Measurements from ENCODE around the gene PIANP.
A peak's percentile ranks its signal among the peaks of the same experiment; 100 is the strongest.

The PIANP gene

GRCh38 chr12:6692888-6693287 is 7.7 kb downstream of the PIANP start:
- no peak overlapping the region for H3K4me3 ChIP-seq (ENCODE audit: low read depth in 1 of 2, low read length in 2 of 2)
- H3K27me3 ChIP-seq (ENCODE audit: low read depth, low read length) = no peaks in the 10 kb centered on the region
- no peak overlapping the region for H3K27ac ChIP-seq (ENCODE audit: low read length)
- no peaks in the 10 kb centered on the region for H3K36me3 ChIP-seq (ENCODE audit: control insufficient read depth in 1 of 2, insufficient read depth in 2 of 2, low read length in 2 of 2)
- H3K9me3 ChIP-seq (ENCODE audit: control insufficient read depth in 1 of 2, low read length in 2 of 2) = no peaks in the 10 kb centered on the region
- peaks cover 7 to 17% of the 10 kb centered on the region in 2 donors for H3K4me1 ChIP-seq (ENCODE audit: control insufficient read depth in 1 of 2, insufficient read depth in 2 of 2, low read length in 2 of 2)

DNA sequence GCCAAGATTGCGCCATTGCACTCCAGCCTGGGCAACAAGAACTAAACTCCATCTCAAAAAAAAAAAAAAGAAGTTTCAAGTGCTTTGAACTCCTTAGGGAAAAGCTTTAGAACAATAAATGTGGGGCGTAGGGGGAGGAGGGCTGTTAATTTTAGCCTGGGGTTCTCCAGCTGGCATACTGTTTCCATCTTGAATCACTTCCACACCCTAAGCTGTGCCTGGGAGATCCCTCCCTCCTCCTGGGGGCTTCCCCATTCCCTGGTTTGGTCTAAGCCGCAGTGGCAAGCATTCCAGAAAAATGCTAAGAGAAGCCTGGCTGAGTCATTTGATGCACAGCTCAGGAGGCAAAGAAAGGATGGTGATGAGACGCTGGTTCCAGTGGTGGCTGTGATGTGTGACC is 9.1 kb downstream of the PIANP start:
- Histone ChIP-seq H3K9me3 (ENCODE audit: control insufficient read depth in 1 of 2, low read length in 2 of 2) (no peaks in the 10 kb centered on the region), H3K4me3 (ENCODE audit: low read depth in 1 of 2, low read length in 2 of 2) (no peak overlapping the region), H3K36me3 (ENCODE audit: control insufficient read depth in 1 of 2, insufficient read depth in 2 of 2, low read length in 2 of 2) (no peaks in the 10 kb centered on the region), H3K27ac (ENCODE audit: low read length) (no peak overlapping the region), H3K4me1 (ENCODE audit: control insufficient read depth in 1 of 2, insufficient read depth in 2 of 2, low read length in 2 of 2) (peaks cover 12 to 31% of the 10 kb centered on the region in 2 donors), H3K27me3 (ENCODE audit: low read depth, low read length) (no peaks in the 10 kb centered on the region)

DNA sequence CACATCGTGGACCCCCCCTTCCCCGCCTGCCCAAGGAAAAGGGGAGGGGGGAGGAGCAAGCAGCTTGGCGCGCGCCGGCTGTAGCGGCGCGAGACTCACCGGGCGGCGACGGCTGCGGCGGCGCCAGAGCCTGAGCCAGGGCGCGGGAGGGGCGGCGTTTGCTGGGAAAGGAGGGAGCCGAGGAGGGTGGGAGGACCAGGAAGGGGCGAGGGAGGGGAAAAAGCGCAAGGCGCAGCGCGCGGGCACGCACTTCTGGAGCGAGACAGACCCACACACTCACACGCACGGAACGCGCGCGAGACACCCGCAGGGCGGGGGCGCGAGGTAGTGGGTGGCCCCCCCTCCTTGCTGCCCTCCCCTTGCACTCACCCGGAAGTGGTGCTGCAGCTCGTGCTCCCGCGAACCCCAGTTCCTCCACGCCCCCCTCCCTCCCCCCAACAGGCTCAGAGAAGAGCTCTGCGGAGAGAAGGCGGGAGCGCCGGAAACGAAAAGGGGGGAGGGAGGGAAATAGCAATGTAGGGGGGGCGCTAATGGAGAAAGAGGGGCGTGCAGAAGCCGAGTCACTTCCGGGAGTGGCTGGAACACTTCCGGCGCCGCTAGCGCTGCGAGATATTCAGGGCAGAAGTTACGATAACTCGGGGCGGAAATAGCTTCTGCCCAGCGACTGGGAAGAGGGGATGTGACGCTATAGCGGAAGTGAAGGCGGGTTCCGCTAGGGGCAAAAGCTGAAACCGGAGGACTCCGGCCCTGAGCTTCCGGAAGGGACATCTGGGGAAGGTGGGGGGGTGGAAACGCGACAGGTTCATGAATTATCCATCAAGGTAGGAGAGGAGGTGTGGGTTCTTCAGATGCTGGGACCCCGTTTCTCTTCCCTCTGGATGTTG is 11.4 kb downstream of the PIANP start, which contains the start of gene ZNF384:
TSS of gene ZNF384 (minus strand) at position 377 of the 884 bp plus-strand sequence. CDS start 9,855 bp downstream, outside the sequence.
- Histone ChIP-seq H3K27me3 (ENCODE audit: low read depth, low read length) (no peaks in the 10 kb centered on the region), H3K4me3 (ENCODE audit: low read depth in 1 of 2, low read length in 2 of 2) (peak within 1 kb of the TSS; percentile 70 to 82), H3K9me3 (ENCODE audit: control insufficient read depth in 1 of 2, low read length in 2 of 2) (no peaks in the 10 kb centered on the region), H3K4me1 (ENCODE audit: control insufficient read depth in 1 of 2, insufficient read depth in 2 of 2, low read length in 2 of 2) (peaks cover 12 to 44% of the 10 kb centered on the region in 2 donors), H3K27ac (ENCODE audit: low read length) (peak within 1 kb of the TSS; percentile 83), H3K36me3 (ENCODE audit: control insufficient read depth in 1 of 2, insufficient read depth in 2 of 2, low read length in 2 of 2) (peaks cover 0 to 4% of the 10 kb centered on the region in 2 donors)

- Histone ChIP-seq H3K36me3 (ENCODE audit: control insufficient read depth in 1 of 2, insufficient read depth in 2 of 2, low read length in 2 of 2) (peaks cover 0 to 4% of the 10 kb centered on the region in 2 donors), H3K4me3 (ENCODE audit: low read depth in 1 of 2, low read length in 2 of 2) (peak overlapping the region; percentile 70 to 82), H3K27me3 (ENCODE audit: low read depth, low read length) (no peaks in the 10 kb centered on the region), H3K4me1 (ENCODE audit: control insufficient read depth in 1 of 2, insufficient read depth in 2 of 2, low read length in 2 of 2) (peaks cover 12 to 44% of the 10 kb centered on the region in 2 donors), H3K9me3 (ENCODE audit: control insufficient read depth in 1 of 2, low read length in 2 of 2) (no peaks in the 10 kb centered on the region), H3K27ac (ENCODE audit: low read length) (peak overlapping the region; percentile 83)
These were observed 12.0 kb downstream of the PIANP start for GRCh38 chr12:6688543-6688998.

DNA sequence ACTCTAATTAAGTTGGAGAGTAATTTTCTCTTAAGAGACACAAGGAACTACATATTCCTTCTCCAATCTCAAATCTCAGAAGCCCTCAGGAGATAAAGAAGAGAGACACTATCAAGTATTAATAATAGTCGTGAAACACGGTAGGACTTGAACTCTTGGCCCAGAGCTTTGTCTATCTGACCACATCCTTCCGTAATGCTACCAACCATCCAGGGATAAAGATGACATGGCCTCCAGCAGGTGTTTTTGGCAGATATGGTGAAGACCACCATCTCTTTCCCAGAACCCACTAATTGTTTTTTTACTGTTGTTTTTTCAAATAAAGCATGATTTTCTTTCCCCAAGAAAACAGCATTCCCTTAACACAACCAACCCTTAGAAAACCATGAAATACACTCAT is 14.8 kb downstream of the PIANP start:
- Histone ChIP-seq H3K27ac (ENCODE audit: low read length) (no peak overlapping the region), H3K27me3 (ENCODE audit: low read depth, low read length) (no peaks in the 10 kb centered on the region), H3K4me1 (ENCODE audit: control insufficient read depth in 1 of 2, insufficient read depth in 2 of 2, low read length in 2 of 2) (peaks cover 12 to 44% of the 10 kb centered on the region in 2 donors), H3K9me3 (ENCODE audit: control insufficient read depth in 1 of 2, low read length in 2 of 2) (no peaks in the 10 kb centered on the region), H3K36me3 (ENCODE audit: control insufficient read depth in 1 of 2, insufficient read depth in 2 of 2, low read length in 2 of 2) (peaks cover 7 to 9% of the 10 kb centered on the region in 2 donors), H3K4me3 (ENCODE audit: low read depth in 1 of 2, low read length in 2 of 2) (no peak overlapping the region)

- Histone ChIP-seq H3K36me3 (ENCODE audit: control insufficient read depth in 1 of 2, insufficient read depth in 2 of 2, low read length in 2 of 2) (peaks cover 12 to 17% of the 10 kb centered on the region in 2 donors), H3K27me3 (ENCODE audit: low read depth, low read length) (no peaks in the 10 kb centered on the region)
These were observed 16.0 kb downstream of the PIANP start for GRCh38 chr12:6684609-6685008.

DNA sequence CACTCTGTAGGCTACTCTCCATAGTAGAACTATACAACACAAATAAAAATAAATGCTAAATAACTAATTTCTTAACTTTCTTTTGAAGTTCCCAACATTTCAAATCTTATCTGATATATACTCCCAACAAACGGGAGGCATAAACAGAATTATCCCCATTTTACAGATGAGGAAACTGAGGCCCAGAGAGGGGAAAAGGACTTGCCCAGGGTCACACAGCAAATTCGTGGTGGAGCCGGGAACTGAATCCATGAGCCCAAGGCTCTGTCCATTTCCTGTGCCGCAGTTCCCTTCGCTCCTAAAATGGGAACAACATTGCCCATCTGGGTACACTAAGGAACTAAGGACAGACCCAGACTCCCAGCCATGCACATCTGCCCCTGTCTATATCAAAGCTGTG is 23.7 kb downstream of the PIANP start:
- no peaks in the 10 kb centered on the region for H3K4me1 ChIP-seq (ENCODE audit: control insufficient read depth in 1 of 2, insufficient read depth in 2 of 2, low read length in 2 of 2)
- peaks cover 70 to 81% of the 10 kb centered on the region in 2 donors for H3K36me3 ChIP-seq (ENCODE audit: control insufficient read depth in 1 of 2, insufficient read depth in 2 of 2, low read length in 2 of 2)
- no peak overlapping the region for H3K27ac ChIP-seq (ENCODE audit: low read length)
- H3K4me3 ChIP-seq (ENCODE audit: low read depth in 1 of 2, low read length in 2 of 2) = no peak overlapping the region
- no peaks in the 10 kb centered on the region for H3K9me3 ChIP-seq (ENCODE audit: control insufficient read depth in 1 of 2, low read length in 2 of 2)
- H3K27me3 ChIP-seq (ENCODE audit: low read depth, low read length) = no peaks in the 10 kb centered on the region

More at GRCh38 chr12:6684609-6685008, 16.0 kb downstream of the PIANP start:
- Histone ChIP-seq H3K4me3 (ENCODE audit: low read depth in 1 of 2, low read length in 2 of 2) (no peak overlapping the region), H3K27ac (ENCODE audit: low read length) (no peak overlapping the region), H3K4me1 (ENCODE audit: control insufficient read depth in 1 of 2, insufficient read depth in 2 of 2, low read length in 2 of 2) (peaks cover 9 to 33% of the 10 kb centered on the region in 2 donors), H3K9me3 (ENCODE audit: control insufficient read depth in 1 of 2, low read length in 2 of 2) (no peaks in the 10 kb centered on the region)

- peaks cover 80 to 91% of the 10 kb centered on the region in 2 donors for H3K36me3 ChIP-seq (ENCODE audit: control insufficient read depth in 1 of 2, insufficient read depth in 2 of 2, low read length in 2 of 2)
These were observed 28.5 kb downstream of the PIANP start for GRCh38 chr12:6672143-6672542.

DNA sequence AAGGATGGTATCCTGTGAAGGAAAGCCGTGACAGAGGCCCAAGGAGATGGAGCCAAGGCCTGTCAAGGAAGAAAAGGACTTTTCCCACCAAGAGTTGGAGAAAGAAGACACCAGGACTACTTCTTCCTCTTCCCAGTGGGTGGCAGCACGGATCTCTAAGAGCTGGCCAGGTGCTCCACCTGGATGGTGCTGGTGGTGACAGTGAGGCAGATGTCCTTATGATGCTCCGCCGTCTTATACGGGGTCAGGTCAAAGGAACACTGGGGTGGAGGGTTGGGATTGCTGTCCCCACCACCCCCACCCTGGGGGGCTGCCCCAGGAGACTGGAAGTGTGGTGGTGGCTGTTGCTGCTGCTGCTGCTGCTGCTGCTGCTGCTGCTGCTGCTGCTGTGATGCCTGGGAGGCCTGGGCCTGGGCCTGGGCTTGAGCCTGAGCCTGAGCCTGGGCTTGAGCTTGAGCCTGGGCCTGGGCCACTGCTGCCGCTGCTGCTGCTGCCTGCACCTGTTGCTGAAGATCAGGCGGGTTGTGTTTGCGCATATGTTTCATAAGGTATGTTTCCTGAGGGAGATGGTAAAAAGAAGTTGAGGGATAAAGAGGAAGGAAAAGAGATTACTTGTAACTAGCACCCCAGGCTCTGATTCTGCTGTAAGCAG is 32.9 kb downstream of the PIANP start:
- Histone ChIP-seq H3K36me3 (ENCODE audit: control insufficient read depth in 1 of 2, insufficient read depth in 2 of 2, low read length in 2 of 2) (peaks cover 52 to 59% of the 10 kb centered on the region in 2 donors), H3K27ac (ENCODE audit: low read length) (no peak overlapping the region), H3K27me3 (ENCODE audit: low read depth, low read length) (no peaks in the 10 kb centered on the region), H3K9me3 (ENCODE audit: control insufficient read depth in 1 of 2, low read length in 2 of 2) (no peaks in the 10 kb centered on the region), H3K4me3 (ENCODE audit: low read depth in 1 of 2, low read length in 2 of 2) (no peak overlapping the region), H3K4me1 (ENCODE audit: control insufficient read depth in 1 of 2, insufficient read depth in 2 of 2, low read length in 2 of 2) (no peaks in the 10 kb centered on the region)

More at GRCh38 chr12:6672143-6672542, 28.5 kb downstream of the PIANP start:
- Histone ChIP-seq H3K27ac (ENCODE audit: low read length) (no peak overlapping the region), H3K4me3 (ENCODE audit: low read depth in 1 of 2, low read length in 2 of 2) (no peak overlapping the region), H3K4me1 (ENCODE audit: control insufficient read depth in 1 of 2, insufficient read depth in 2 of 2, low read length in 2 of 2) (no peaks in the 10 kb centered on the region), H3K9me3 (ENCODE audit: control insufficient read depth in 1 of 2, low read length in 2 of 2) (no peaks in the 10 kb centered on the region), H3K27me3 (ENCODE audit: low read depth, low read length) (no peaks in the 10 kb centered on the region)

DNA sequence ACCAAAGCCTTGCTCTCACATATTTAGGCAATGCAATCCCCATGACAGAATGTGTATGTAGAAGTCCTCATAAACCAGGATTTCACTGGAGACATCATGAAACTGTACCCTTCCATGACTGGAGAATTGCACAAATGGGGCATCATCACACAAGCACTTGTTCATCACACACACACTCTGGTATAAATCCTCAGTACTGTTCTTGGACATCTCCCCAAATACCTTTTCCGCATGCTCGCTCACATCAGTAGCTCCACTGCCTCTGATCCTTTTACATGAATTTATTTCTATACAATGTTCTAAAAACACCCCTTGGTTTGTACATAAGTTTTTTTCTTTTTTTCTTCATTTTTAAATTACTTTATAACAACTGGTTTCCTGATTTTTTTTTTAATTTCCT is 34.4 kb downstream of the PIANP start:
- H3K4me1 ChIP-seq (ENCODE audit: control insufficient read depth in 1 of 2, insufficient read depth in 2 of 2, low read length in 2 of 2) = peaks cover 10% of the 10 kb centered on the region in 2 donors
- no peak overlapping the region for H3K4me3 ChIP-seq (ENCODE audit: low read depth in 1 of 2, low read length in 2 of 2)
- H3K27me3 ChIP-seq (ENCODE audit: low read depth, low read length) = no peaks in the 10 kb centered on the region
- no peak overlapping the region for H3K27ac ChIP-seq (ENCODE audit: low read length)
- no peaks in the 10 kb centered on the region for H3K9me3 ChIP-seq (ENCODE audit: control insufficient read depth in 1 of 2, low read length in 2 of 2)
- H3K36me3 ChIP-seq (ENCODE audit: control insufficient read depth in 1 of 2, insufficient read depth in 2 of 2, low read length in 2 of 2) = peaks cover 37 to 44% of the 10 kb centered on the region in 2 donors

DNA sequence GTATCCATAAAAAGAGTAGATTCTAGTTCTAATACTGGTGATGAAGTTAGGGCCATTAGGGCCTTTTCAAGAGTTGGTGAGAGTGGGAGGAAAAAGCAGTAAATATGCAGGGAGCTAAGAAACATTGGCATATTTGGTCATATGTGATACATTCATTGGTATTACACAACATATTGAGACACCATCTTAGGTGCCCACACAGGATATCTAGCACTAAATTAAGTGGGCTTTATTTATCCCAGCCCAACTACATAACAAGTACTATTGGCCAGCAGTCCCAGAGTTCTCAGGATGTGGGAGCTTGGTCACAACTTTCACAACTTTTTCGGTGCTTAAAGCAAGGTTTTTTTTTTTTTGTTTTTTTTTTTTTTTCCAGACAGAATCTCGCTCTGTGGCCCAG is 35.7 kb downstream of the PIANP start:
- Histone ChIP-seq H3K36me3 (ENCODE audit: control insufficient read depth in 1 of 2, insufficient read depth in 2 of 2, low read length in 2 of 2) (peaks cover 24 to 31% of the 10 kb centered on the region in 2 donors), H3K4me3 (ENCODE audit: low read depth in 1 of 2, low read length in 2 of 2) (no peak overlapping the region), H3K9me3 (ENCODE audit: control insufficient read depth in 1 of 2, low read length in 2 of 2) (no peaks in the 10 kb centered on the region), H3K4me1 (ENCODE audit: control insufficient read depth in 1 of 2, insufficient read depth in 2 of 2, low read length in 2 of 2) (peaks cover 10% of the 10 kb centered on the region in 2 donors), H3K27me3 (ENCODE audit: low read depth, low read length) (no peaks in the 10 kb centered on the region), H3K27ac (ENCODE audit: low read length) (no peak overlapping the region)
